Fibroblast of gingiva (primary cell): ENCODE results near the gene ALDOA.

ENCODE experiments used
- DNase-seq: peaks from one replicate; pipeline ENCODE4 v3.0.0-alpha.2; 2011; ENCODE audit warnings: low read depth

Gene ALDOA

GRCh38 chr16:30041841-30042240 is 23.7 kb upstream of the ALDOA start:
- no peak for DNase-seq

GRCh38 chr16:30046178-30046577 is 19.4 kb upstream of the ALDOA start:
- DNase-seq: no peak

DNA sequence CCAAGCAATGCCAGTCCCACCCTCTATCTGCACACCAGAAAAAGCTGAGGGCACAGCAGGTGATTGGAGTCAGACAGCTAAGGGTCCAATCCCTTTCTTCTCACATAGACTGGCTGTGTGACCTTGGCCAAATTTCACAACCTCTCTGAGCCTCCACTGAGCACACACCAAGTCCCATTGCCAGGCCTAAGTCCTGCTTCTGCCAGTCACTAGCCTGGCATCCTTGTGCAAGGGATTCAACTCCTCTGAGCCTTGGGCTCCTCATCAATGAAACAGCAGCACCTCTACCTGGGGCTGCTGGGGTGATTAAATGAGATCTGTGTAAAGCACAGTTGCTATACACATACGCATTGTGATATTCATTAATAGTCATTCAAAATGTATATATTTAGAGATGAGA is 19.0 kb upstream of the ALDOA start:
- no peak for DNase-seq

- DNase-seq: no peak
These were observed 15.7 kb upstream of the ALDOA start for GRCh38 chr16:30049871-30050270.

GRCh38 chr16:30051518-30051917 is 14.0 kb upstream of the ALDOA start:
- no peak for DNase-seq

- peak; percentile 89 for DNase-seq
These were observed 12.7 kb upstream of the ALDOA start for GRCh38 chr16:30052671-30053372.

- DNase-seq: no peak
These were observed 12.1 kb upstream of the ALDOA start for GRCh38 chr16:30053376-30054015.

DNA sequence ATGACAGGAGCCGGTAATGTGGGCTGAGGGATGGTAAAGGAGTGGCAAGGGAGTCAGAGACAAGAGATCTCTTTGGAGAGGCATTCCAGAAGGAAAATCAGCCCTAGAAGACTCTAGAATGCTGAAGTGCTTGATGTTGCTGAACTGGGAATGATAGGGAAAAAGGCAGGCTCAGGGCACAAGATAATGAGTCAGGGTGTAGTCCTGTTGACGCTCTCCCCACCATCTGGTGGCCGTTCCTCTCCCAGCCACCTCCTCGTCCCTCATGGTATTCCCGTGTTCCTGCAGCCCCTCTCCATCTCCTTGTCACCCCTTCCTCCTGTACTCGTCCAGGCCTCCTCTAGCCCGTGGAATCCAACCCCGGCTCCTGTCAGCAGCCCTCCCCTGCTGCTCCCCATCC is 11.1 kb upstream of the ALDOA start:
- DNase-seq: no peak

GRCh38 chr16:30054959-30055553 is 10.5 kb upstream of the ALDOA start:
- no peak for DNase-seq

- DNase-seq: no peak
These were observed 5.2 kb upstream of the ALDOA start for GRCh38 chr16:30060346-30060745.

DNA sequence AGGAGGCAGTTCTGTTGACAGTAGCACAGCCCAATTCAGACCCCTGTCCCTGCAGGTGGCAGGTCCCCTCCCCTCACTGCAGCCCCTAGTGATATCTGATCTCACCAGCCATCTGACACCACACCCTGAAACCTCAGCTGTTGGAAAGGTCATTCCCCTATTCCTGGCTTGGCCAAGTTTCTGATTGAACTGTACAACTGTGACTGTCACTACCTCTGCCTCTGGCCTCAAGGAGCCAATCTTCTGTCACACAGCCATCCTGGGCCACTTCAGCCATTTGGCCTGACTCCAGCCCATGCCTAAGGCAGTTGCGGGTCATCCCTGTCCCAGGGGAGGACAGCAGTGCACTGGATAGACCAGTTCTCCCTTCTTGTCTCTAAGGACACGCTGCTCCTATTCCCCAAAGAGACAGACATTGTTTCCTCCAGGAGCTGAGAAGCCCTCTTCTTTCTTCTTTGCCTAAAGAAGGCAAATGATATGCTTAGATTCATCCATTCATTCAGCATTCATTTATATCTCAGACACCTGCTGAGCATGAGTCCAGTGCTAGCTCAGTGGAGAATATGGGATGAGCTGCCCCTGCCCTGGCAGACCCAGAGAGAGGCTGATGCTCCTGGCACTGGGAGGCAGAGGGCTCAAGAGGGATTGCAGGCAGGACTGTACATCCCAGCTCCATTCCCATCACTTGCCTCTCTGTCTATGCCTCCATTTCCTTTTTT is 4.6 kb upstream of the ALDOA start:
- no peak for DNase-seq

DNA sequence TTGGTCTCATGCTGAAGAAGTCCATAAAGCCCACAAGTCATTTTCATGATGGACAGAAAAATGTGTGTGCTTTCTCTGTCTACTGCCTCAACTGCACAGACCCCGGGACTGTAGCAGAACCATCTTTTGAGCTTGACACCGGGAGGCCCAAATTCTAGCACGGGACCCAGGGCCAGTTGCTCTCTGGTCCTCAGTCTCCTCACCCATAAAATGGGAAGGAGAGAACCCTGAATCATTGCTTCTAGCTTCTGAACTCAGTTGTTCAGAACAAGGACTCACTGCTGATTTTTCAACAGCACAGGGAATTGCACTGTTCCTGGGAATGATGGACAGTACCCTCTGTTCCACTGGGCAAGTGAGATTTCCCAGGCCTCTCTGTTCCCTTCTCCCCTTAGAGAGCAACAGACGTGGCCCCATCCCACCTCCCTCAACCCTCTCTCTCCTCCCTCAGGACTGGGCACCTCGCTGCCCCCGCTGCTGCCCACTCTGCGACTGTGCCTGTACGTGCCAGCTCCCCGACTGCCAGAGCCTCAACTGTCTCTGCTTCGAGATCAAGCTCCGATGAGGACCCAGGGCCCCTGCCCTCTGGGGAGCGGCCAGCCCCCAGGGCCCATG is 2.2 kb upstream of the ALDOA start:
- no peak for DNase-seq

GRCh38 chr16:30063893-30064728 is 1.4 kb upstream of the ALDOA start:
- peak; percentile 44 for DNase-seq

DNA sequence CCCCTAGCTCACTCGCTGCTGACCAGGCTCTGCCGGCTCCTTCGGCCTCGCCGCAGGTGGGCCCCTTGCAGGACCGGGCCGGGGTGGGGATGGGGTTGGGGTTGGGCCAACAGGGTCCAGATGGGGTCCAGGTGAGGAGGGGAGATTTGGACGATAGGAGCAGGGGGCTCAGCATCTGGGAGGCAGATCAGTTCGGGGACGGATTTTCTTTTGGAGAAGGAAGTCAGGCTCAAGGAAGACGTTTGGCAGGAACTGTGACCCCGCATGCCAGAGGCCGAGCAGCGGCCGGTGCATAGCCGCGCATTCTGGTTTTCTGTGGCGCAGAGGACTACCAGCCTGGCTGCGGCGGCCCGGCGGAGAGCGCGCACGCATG is 845 bp upstream of the ALDOA start:
- no peak for DNase-seq

DNA sequence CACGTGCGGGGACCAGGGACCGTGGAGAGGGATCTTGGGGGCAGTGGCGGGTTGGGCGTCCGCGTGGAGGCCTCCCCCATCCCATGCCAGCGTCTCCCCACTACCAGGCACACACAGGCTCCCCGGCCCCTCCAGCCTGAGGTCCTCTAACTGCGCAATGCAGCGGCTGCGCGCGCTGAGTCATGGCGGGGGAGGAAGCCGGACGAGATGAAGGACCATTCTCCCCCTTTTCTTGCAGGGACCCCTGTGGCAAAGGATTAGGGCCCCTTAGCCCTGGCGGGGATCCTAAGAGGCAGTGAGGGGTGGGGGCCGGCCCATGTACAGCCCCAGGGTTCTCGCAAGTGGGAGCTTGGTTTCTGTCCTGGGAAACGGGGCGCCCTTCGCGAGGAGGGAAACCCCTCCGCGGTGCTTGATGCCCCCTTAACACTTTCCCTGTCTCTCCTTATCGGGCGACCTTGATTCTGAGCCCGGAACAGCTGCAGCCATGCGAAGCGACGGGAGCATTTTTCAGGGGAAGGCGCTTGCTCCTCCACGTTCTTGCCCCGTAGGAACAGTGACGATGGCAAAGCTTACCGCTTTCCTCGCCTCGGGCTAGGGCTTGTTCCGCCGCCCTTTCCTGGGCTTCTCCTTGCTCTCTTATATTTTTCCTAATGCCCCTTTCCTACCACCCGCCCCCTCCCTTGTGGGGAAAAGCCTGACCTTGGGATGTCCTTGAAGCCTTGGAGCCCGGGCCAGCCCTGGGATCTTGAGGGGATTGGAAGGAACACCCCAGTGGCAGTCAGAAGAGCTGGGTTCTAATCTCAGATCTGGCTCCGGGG is 592 bp downstream of the ALDOA start:
- DNase-seq: peak; percentile 65

- DNase-seq: no peak
These were observed 1.4 kb downstream of the ALDOA start for GRCh38 chr16:30066761-30067583.

DNA sequence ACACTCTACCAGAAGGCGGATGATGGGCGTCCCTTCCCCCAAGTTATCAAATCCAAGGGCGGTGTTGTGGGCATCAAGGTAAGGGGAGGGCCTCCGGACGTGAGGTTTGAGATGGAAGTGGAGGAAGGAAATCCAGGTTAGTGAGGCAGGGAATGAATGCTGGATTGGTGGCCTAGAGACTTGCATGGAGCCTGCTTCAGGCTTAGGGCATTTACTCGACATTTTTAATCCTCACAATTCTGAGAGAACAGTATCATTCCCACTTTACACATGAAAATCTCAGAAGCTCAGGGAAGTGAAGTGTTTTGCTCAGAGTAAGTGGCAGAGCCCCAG is 2.0 kb downstream of the ALDOA start:
- DNase-seq: no peak

- no peak for DNase-seq
These were observed 2.8 kb downstream of the ALDOA start for GRCh38 chr16:30068333-30068732.

- no peak for DNase-seq
These were observed 3.4 kb downstream of the ALDOA start for GRCh38 chr16:30068750-30069610.
